ENCODE data around the gene SLC9A9.

DNA sequence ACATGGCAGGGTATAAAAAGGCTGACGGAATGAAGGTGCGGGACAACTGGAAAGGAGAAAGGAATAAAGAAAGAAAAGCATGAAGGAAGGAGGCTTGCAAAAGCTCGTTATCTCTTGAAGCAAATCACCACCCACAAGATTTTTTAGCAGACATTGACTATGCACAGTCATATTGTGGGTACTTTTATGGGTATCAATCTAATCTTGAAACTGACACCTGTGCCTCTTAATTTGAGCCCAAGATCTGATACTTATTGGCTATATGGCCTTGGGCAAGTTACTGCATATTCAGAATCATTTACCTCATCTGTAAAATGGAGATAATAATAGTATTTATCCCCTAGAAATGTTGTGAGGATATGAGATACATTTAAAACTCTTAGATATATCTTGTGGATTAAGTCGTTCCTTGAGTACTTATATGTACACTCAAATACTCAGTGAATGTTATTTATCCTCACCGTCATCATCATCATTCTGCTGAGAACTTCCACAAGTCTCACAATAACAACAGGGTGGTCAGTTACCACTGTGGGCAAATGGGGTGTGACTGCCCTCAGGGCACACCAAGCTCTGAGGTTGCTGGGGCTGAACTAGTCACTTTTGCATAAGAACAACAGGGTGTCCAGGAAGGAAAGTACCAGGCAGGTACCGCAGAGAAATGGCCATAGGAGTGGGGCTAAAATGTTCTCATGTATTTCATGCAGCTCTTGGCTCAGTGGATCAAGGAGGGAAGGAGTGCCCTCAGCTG lies 266.1 kb downstream of the SLC9A9 start:
- TF ChIP-seq, protein P1, sequence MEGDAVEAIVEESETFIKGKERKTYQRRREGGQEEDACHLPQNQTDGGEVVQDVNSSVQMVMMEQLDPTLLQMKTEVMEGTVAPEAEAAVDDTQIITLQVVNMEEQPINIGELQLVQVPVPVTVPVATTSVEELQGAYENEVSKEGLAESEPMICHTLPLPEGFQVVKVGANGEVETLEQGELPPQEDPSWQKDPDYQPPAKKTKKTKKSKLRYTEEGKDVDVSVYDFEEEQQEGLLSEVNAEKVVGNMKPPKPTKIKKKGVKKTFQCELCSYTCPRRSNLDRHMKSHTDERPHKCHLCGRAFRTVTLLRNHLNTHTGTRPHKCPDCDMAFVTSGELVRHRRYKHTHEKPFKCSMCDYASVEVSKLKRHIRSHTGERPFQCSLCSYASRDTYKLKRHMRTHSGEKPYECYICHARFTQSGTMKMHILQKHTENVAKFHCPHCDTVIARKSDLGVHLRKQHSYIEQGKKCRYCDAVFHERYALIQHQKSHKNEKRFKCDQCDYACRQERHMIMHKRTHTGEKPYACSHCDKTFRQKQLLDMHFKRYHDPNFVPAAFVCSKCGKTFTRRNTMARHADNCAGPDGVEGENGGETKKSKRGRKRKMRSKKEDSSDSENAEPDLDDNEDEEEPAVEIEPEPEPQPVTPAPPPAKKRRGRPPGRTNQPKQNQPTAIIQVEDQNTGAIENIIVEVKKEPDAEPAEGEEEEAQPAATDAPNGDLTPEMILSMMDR (IDR thresholded peaks at IDR 0.05): no peak
- TF ChIP-seq POLR2A (IDR thresholded peaks at IDR 0.05) (no peak), POLR2AphosphoS5 (IDR thresholded peaks at IDR 0.05) (no peak), EP300 (IDR thresholded peaks at IDR 0.05; ENCODE audit: low read depth) (no peak)

Measured in transverse colon (tissue), 4 donors.